ENCODE measurements around the gene BAG5.

Gene BAG5

GRCh38 chr14:103545915-103546651 is 16.4 kb downstream of the BAG5 start:
- DNase-seq: no peak

- DNase-seq: no peak
Measured at GRCh38 chr14:103545219-103545914, 17.1 kb downstream of the BAG5 start.

- peak; percentile 42 for DNase-seq
Measured at GRCh38 chr14:103544388-103545218, 17.9 kb downstream of the BAG5 start.

- DNase-seq: no peak
Measured at GRCh38 chr14:103543721-103544387, 18.6 kb downstream of the BAG5 start.

GRCh38 chr14:103543140-103543539 is 19.3 kb downstream of the BAG5 start:
- DNase-seq: no peak

GRCh38 chr14:103542605-103543088 is 19.8 kb downstream of the BAG5 start:
- no peak for DNase-seq

GRCh38 chr14:103541709-103542604 is 20.5 kb downstream of the BAG5 start:
- no peak for DNase-seq

- DNase-seq: no peak
Measured at GRCh38 chr14:103540821-103541708, 21.4 kb downstream of the BAG5 start.

GRCh38 chr14:103539056-103539825 is 23.2 kb downstream of the BAG5 start:
- DNase-seq: no peak

GRCh38 chr14:103538291-103539055 is 24.0 kb downstream of the BAG5 start:
- no peak for DNase-seq

GRCh38 chr14:103537175-103537990 is 25.1 kb downstream of the BAG5 start:
- no peak for DNase-seq

GRCh38 chr14:103536693-103537092 is 25.8 kb downstream of the BAG5 start:
- DNase-seq: no peak

- DNase-seq: no peak
Measured at GRCh38 chr14:103535891-103536565, 26.4 kb downstream of the BAG5 start.

GRCh38 chr14:103535081-103535890 is 27.2 kb downstream of the BAG5 start:
- DNase-seq: no peak

GRCh38 chr14:103534576-103535061 is 27.8 kb downstream of the BAG5 start:
- DNase-seq: no peak

- no peak for DNase-seq
Measured at GRCh38 chr14:103533999-103534575, 28.4 kb downstream of the BAG5 start.
